Body of pancreas (tissue), 4 donors: ENCODE measurements around the gene TCF21.

Experiments used
- POLR2A ChIP-seq, 3 donors: fragments of 450-650 bp; IDR thresholded peaks; one replicate each; pipeline ENCODE4 v1.6.1; 2016; ENCODE audit warnings: antibody characterized with exemption in 3 of 3, mild to moderate bottlenecking in 2 of 3
- TF ChIP-seq, protein P1 (sequence below), 7 experiments: fragments of 450-650 bp in 4 of 7; fragments of 200-600 bp in 3 of 7; sonication (generic) in 3 of 7; IDR thresholded peaks; one replicate each; pipeline ENCODE4 v1.5.1; 2016 to 2019; ENCODE audit warnings: antibody characterized with exemption in 7 of 7

- TF ChIP-seq, protein P1, sequence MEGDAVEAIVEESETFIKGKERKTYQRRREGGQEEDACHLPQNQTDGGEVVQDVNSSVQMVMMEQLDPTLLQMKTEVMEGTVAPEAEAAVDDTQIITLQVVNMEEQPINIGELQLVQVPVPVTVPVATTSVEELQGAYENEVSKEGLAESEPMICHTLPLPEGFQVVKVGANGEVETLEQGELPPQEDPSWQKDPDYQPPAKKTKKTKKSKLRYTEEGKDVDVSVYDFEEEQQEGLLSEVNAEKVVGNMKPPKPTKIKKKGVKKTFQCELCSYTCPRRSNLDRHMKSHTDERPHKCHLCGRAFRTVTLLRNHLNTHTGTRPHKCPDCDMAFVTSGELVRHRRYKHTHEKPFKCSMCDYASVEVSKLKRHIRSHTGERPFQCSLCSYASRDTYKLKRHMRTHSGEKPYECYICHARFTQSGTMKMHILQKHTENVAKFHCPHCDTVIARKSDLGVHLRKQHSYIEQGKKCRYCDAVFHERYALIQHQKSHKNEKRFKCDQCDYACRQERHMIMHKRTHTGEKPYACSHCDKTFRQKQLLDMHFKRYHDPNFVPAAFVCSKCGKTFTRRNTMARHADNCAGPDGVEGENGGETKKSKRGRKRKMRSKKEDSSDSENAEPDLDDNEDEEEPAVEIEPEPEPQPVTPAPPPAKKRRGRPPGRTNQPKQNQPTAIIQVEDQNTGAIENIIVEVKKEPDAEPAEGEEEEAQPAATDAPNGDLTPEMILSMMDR (IDR thresholded peaks at IDR 0.05): no peak
- no peak for TF ChIP-seq POLR2A (IDR thresholded peaks at IDR 0.05)
Observed at GRCh38 chr6:133887880-133888230, 1.1 kb upstream of the TCF21 start.
